Measurements from ENCODE around the gene KNDC1.
A peak's percentile ranks its signal among the peaks of the same experiment; 100 is the strongest.

KNDC1 gene

DNA sequence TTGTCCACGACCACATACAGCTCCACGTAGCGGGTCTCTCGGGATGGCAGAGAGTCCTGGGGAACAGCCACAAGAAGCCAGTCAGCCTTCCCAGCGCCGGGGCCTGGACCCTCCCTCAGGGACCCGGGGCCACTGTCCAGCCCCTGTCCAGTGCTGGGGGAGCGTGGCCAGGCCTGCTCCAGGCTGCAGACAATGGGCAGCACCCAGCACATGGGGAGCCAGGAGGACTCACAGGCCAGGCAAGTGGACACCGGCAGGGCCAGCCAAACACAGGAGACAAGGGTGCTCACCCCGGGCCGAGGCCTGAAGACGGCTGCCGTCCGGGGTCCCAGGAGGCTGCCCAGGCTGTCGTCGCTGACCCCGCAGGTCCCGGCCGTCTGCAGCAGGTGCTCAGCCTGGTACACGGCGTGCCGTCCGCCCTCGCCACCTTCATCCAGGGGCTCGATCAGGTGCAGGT is 113.0 kb downstream of the KNDC1 start:
- Histone ChIP-seq H2BK120ac (ENCODE audit: low read depth, low read length) (no peak overlapping the region), H2BK5ac (ENCODE audit: low read length) (no peak overlapping the region), H4K8ac (ENCODE audit: low read depth, low read length) (no peak overlapping the region), H3K9me3 (replicated peaks in 1 of 2; ENCODE audit: control insufficient read depth in 2 of 2, insufficient read depth in 1 of 2, low read depth in 1 of 2, low read length in 2 of 2) (peaks cover 0 to 2% of the 10 kb centered on the region in 2 donors), H3K79me1 (ENCODE audit: low read depth, low read length) (peaks cover 3% of the 10 kb centered on the region), H3K4me1 (ENCODE audit: control insufficient read depth in 2 of 2, insufficient read depth in 1 of 2, low read depth in 1 of 2, low read length in 2 of 2) (peaks cover 8 to 15% of the 10 kb centered on the region in 2 donors), H2AFZ (ENCODE audit: low read length) (no peak overlapping the region), H2BK12ac (ENCODE audit: low read length) (no peak overlapping the region), H3K9ac (ENCODE audit: low read depth, low read length, poor library complexity) (no peak overlapping the region), H3K4me3 (ENCODE audit: low read length in 2 of 2) (no peak overlapping the region), H3K14ac (ENCODE audit: low read length) (peak overlapping the region; percentile 21), H3K4me2 (ENCODE audit: insufficient read depth, low read length, poor library complexity, severe bottlenecking) (no peak overlapping the region), H3K18ac (ENCODE audit: low read length) (no peak overlapping the region), H4K91ac (ENCODE audit: low read depth, low read length, poor library complexity) (no peak overlapping the region), H3K27me3 (ENCODE audit: control insufficient read depth in 3 of 3, insufficient read depth in 3 of 3, low read depth in 1 of 3, low read length in 3 of 3) (peaks cover 0 to 13% (median 6%) of the 10 kb centered on the region in 3 experiments), H2BK15ac (ENCODE audit: low read length) (peak overlapping the region; percentile 67), H3K27ac (replicated peaks; ENCODE audit: low read length) (no peak overlapping the region), H2AK5ac (ENCODE audit: low read depth, low read length) (peak overlapping the region; percentile 70), H3K23ac (ENCODE audit: low read depth, low read length, poor library complexity) (no peak overlapping the region), H3K4ac (ENCODE audit: low read length) (peak overlapping the region; percentile 76), H3K36me3 (replicated peaks in 1 of 2; ENCODE audit: control insufficient read depth in 2 of 2, insufficient read depth in 2 of 2, low read length in 2 of 2) (no peaks in the 10 kb centered on the region)
- no peak for DNase-seq (ENCODE audit: low spot score)
- WGBS, 2 donors (ENCODE audit: extremely low coverage in 2 of 2, insufficient read length in 2 of 2, insufficient replicate concordance in 1 of 2): no CpG with 5 or more reads among the region's 25 CpGs

DNA sequence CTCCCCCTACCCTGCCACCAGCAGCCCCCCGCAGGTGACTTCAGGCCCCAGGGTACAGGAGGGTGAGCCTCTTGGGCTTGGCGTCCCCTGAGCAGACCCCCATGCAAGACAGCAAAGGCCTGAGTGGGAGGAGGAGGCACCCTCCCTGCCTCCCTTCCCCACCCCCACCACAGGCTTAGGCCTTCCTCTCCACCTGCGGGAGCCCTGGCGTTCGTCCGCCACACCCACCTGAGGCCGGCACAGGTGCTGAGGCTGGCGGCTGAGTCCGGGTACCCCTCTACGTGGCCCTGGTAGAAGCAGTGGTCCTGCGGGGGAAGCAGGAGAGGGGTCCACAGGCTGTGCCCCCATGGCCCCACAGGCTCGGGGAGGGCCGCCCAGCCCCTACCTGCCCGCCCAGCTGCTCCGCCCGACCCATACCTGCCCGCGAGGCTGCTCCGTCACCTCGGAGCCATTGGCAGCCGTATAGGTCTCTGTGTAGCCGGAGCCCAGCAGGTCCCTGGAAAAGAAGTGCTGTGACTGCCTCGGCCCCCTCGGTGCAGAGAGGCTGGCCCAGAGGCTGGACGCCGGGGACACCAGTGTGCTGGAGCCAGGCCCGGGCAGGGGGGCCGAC is 113.6 kb downstream of the KNDC1 start:
- DNase-seq (ENCODE audit: low spot score): no peak
- Histone ChIP-seq H3K36me3 (replicated peaks in 1 of 2; ENCODE audit: control insufficient read depth in 2 of 2, insufficient read depth in 2 of 2, low read length in 2 of 2) (no peaks in the 10 kb centered on the region), H3K4me2 (ENCODE audit: insufficient read depth, low read length, poor library complexity, severe bottlenecking) (no peak overlapping the region), H3K9ac (ENCODE audit: low read depth, low read length, poor library complexity) (no peak overlapping the region), H3K9me3 (replicated peaks in 1 of 2; ENCODE audit: control insufficient read depth in 2 of 2, insufficient read depth in 1 of 2, low read depth in 1 of 2, low read length in 2 of 2) (peaks cover 0 to 2% of the 10 kb centered on the region in 2 donors), H3K23ac (ENCODE audit: low read depth, low read length, poor library complexity) (peak overlapping the region; percentile 85), H3K4me1 (ENCODE audit: control insufficient read depth in 2 of 2, insufficient read depth in 1 of 2, low read depth in 1 of 2, low read length in 2 of 2) (peaks cover 8 to 15% of the 10 kb centered on the region in 2 donors), H2BK120ac (ENCODE audit: low read depth, low read length) (no peak overlapping the region), H3K14ac (ENCODE audit: low read length) (no peak overlapping the region), H2BK12ac (ENCODE audit: low read length) (no peak overlapping the region), H2BK5ac (ENCODE audit: low read length) (no peak overlapping the region), H4K91ac (ENCODE audit: low read depth, low read length, poor library complexity) (no peak overlapping the region), H3K79me1 (ENCODE audit: low read depth, low read length) (peaks cover 3% of the 10 kb centered on the region), H2BK15ac (ENCODE audit: low read length) (peak overlapping the region; percentile 67), H3K4me3 (ENCODE audit: low read length in 2 of 2) (no peak overlapping the region), H4K8ac (ENCODE audit: low read depth, low read length) (no peak overlapping the region), H2AFZ (ENCODE audit: low read length) (no peak overlapping the region), H3K18ac (ENCODE audit: low read length) (peak overlapping the region; percentile 64), H3K4ac (ENCODE audit: low read length) (no peak overlapping the region), H2AK5ac (ENCODE audit: low read depth, low read length) (peak overlapping the region; percentile 70), H3K27ac (replicated peaks; ENCODE audit: low read length) (no peak overlapping the region), H3K27me3 (ENCODE audit: control insufficient read depth in 3 of 3, insufficient read depth in 3 of 3, low read depth in 1 of 3, low read length in 3 of 3) (peaks cover 0 to 13% (median 6%) of the 10 kb centered on the region in 3 experiments)
- no CpG with 5 or more reads among the region's 28 CpGs for WGBS, 2 donors (ENCODE audit: extremely low coverage in 2 of 2, insufficient read length in 2 of 2, insufficient replicate concordance in 1 of 2)

DNA sequence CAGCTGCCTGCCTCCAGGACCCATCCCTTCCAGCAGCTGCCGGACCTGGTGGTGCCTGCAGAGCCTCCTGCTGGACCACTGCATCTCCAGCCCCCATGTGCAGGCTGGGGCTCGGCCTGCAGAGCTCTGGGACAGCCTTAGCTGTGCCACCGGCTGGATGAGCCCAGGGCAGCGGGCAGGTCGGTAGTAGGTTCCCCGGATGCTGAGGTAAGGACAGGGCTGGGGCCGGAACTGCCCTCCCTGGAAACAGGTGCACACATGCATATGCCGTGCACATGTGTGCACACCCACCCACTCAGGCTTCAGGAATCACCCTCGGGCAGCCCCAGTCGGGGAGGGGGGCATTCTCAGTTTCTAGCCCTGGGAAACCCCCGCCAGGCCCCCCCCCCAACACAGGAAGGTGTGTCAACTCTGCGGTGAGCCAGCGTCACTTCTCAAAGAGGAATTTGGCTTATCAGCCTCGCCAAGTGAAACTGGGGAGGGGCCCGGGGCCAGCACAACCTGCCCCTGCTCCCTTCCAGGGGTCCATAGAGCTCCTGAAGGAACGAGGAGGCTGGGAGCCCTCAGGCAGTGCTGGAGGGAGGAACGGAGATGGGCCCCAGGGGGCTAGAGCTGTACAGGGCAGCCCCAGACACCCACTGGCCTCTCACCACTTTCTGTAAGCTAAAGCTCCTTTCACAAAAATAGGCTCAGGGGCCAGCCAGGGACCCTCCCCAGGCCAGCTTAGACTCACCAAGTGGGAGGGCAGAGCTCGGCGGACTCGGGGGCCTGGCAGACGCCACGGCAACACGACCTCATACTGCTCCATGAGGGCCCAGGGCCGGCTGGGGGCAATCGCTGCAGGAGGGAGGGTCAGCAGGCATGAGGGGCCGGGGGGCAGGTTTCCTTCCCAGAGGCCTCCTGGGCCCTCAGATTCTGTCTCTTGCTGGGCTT is 115.0 kb downstream of the KNDC1 start:
- no peak overlapping the region for H4K91ac ChIP-seq (ENCODE audit: low read depth, low read length, poor library complexity)
- H3K4me2 ChIP-seq (ENCODE audit: insufficient read depth, low read length, poor library complexity, severe bottlenecking): no peak overlapping the region
- WGBS, 2 donors (ENCODE audit: extremely low coverage in 2 of 2, insufficient read length in 2 of 2, insufficient replicate concordance in 1 of 2): no CpG with 5 or more reads among the region's 26 CpGs
- peaks cover 4 to 12% of the 10 kb centered on the region in 2 donors for H3K36me3 ChIP-seq (replicated peaks in 1 of 2; ENCODE audit: control insufficient read depth in 2 of 2, insufficient read depth in 2 of 2, low read length in 2 of 2)
- H3K27ac ChIP-seq (replicated peaks; ENCODE audit: low read length): no peak overlapping the region
- peak overlapping the region; percentile 58 for H2BK12ac ChIP-seq (ENCODE audit: low read length)
- H3K4ac ChIP-seq (ENCODE audit: low read length): no peak overlapping the region
- H3K9me3 ChIP-seq (replicated peaks in 1 of 2; ENCODE audit: control insufficient read depth in 2 of 2, insufficient read depth in 1 of 2, low read depth in 1 of 2, low read length in 2 of 2): peaks cover 0 to 2% of the 10 kb centered on the region in 2 donors
- H2BK120ac ChIP-seq (ENCODE audit: low read depth, low read length): no peak overlapping the region
- H2BK15ac ChIP-seq (ENCODE audit: low read length): no peak overlapping the region
- H3K27me3 ChIP-seq (ENCODE audit: control insufficient read depth in 3 of 3, insufficient read depth in 3 of 3, low read depth in 1 of 3, low read length in 3 of 3): peaks cover 0 to 13% (median 6%) of the 10 kb centered on the region in 3 experiments
- peaks cover 3% of the 10 kb centered on the region for H3K79me1 ChIP-seq (ENCODE audit: low read depth, low read length)
- peak overlapping the region; percentile 17 for H3K23ac ChIP-seq (ENCODE audit: low read depth, low read length, poor library complexity)
- peak overlapping the region; percentile 3 for H3K14ac ChIP-seq (ENCODE audit: low read length)
- no peak overlapping the region for H3K4me3 ChIP-seq (ENCODE audit: low read length in 2 of 2)
- no peak overlapping the region for H3K9ac ChIP-seq (ENCODE audit: low read depth, low read length, poor library complexity)
- peaks cover 8 to 15% of the 10 kb centered on the region in 2 donors for H3K4me1 ChIP-seq (ENCODE audit: control insufficient read depth in 2 of 2, insufficient read depth in 1 of 2, low read depth in 1 of 2, low read length in 2 of 2)
- peak overlapping the region; percentile 87 for H2BK5ac ChIP-seq (ENCODE audit: low read length)
- DNase-seq (ENCODE audit: low spot score): no peak
- peak overlapping the region; percentile 72 for H2AFZ ChIP-seq (ENCODE audit: low read length)
- H4K8ac ChIP-seq (ENCODE audit: low read depth, low read length): no peak overlapping the region
- peak overlapping the region; percentile 83 for H3K18ac ChIP-seq (ENCODE audit: low read length)
- H2AK5ac ChIP-seq (ENCODE audit: low read depth, low read length): peak overlapping the region; percentile 81

DNA sequence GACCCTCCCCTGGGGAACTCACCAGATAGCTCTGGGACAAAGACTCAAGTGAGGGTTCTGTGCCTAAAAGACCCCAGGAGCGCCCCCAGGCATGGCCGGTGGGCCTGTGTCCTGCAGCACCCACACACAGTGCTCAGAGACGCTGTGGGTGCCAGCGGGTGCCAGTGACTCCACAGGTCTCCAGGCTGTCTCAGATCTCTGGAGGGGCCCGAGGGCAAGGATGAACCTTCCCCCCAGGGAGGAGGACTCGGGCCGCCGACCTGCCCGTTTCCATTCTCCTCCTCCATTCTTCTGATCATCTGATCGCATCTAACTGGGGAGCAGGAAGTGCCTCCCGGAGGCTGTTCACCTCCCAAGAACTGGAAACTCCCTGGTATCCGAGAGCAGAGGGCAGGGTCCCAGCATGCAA is 115.7 kb downstream of the KNDC1 start:
- peaks cover 7 to 19% of the 10 kb centered on the region in 2 donors for H3K36me3 ChIP-seq (replicated peaks in 1 of 2; ENCODE audit: control insufficient read depth in 2 of 2, insufficient read depth in 2 of 2, low read length in 2 of 2)
- DNase-seq (ENCODE audit: low spot score): no peak
- no CpG with 5 or more reads among the region's 12 CpGs for WGBS, 2 donors (ENCODE audit: extremely low coverage in 2 of 2, insufficient read length in 2 of 2, insufficient replicate concordance in 1 of 2)

More for the DNA sequence above, 115.7 kb downstream of the KNDC1 start:
- Histone ChIP-seq H2BK120ac (ENCODE audit: low read depth, low read length) (peak overlapping the region; percentile 61), H3K27ac (replicated peaks; ENCODE audit: low read length) (no peak overlapping the region), H2AK5ac (ENCODE audit: low read depth, low read length) (no peak overlapping the region), H2BK5ac (ENCODE audit: low read length) (peak overlapping the region; percentile 87), H3K4me3 (ENCODE audit: low read length in 2 of 2) (no peak overlapping the region), H3K4me1 (ENCODE audit: control insufficient read depth in 2 of 2, insufficient read depth in 1 of 2, low read depth in 1 of 2, low read length in 2 of 2) (peaks cover 8 to 15% of the 10 kb centered on the region in 2 donors), H3K18ac (ENCODE audit: low read length) (peak overlapping the region; percentile 64), H3K4me2 (ENCODE audit: insufficient read depth, low read length, poor library complexity, severe bottlenecking) (no peak overlapping the region), H3K79me1 (ENCODE audit: low read depth, low read length) (peaks cover 3% of the 10 kb centered on the region), H3K14ac (ENCODE audit: low read length) (peak overlapping the region; percentile 82), H3K9me3 (replicated peaks in 1 of 2; ENCODE audit: control insufficient read depth in 2 of 2, insufficient read depth in 1 of 2, low read depth in 1 of 2, low read length in 2 of 2) (peaks cover 0 to 2% of the 10 kb centered on the region in 2 donors), H3K9ac (ENCODE audit: low read depth, low read length, poor library complexity) (no peak overlapping the region), H2AFZ (ENCODE audit: low read length) (peak overlapping the region; percentile 72), H3K27me3 (ENCODE audit: control insufficient read depth in 3 of 3, insufficient read depth in 3 of 3, low read depth in 1 of 3, low read length in 3 of 3) (peaks cover 0 to 13% (median 6%) of the 10 kb centered on the region in 3 experiments), H3K4ac (ENCODE audit: low read length) (no peak overlapping the region), H3K23ac (ENCODE audit: low read depth, low read length, poor library complexity) (no peak overlapping the region), H2BK12ac (ENCODE audit: low read length) (no peak overlapping the region), H4K8ac (ENCODE audit: low read depth, low read length) (no peak overlapping the region), H4K91ac (ENCODE audit: low read depth, low read length, poor library complexity) (no peak overlapping the region), H2BK15ac (ENCODE audit: low read length) (no peak overlapping the region)

Data from neuronal stem cell (in vitro differentiated cells).